Measurements from ENCODE around the gene OPCML. TPM values are rescaled to one million over a fixed set of nuclear protein-coding genes. Genes with fewer than 3 reads are reported as not detected.

The OPCML gene
- total and polyA plus RNA-seq, 2 of the 13 experiments (the other 11 are each of a cell fraction or from before 2014, with no cell fraction given), result not detected

DNA sequence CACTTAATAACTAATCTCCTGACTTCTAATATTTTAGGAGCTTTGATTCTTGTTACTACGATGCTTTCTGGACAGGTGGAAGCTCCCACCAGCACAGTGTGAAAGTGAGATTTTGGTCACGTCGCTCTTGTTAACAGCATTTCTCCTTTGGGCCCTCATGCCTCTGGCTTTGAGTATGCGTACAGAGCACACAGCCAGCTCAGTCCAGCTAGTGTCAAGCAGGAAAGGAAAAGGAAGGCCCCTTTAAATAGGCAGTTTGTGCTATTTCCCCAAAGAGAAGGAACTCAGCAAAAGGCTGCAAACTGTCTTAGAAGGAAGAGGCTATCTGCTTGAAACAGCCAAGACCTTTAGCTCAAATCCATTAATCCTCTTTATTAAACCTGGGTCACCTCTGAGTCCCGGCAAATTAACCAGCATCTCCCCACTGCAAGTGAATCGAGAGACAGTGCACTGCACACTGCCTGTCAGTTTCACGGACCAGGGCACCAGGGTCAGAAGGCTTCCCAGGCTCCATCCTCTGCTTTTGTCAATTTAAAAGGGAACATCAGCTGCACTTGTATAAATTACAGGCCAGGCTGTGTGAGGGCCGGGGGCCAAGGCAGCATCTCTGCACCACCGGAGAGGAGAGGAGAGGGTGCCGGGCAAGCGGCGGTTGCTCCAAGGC lies 34.7 kb downstream of the OPCML start:
- Histone ChIP-seq H3K27me3 (ENCODE audit: control insufficient read depth in 1 of 2, insufficient read depth in 2 of 2, low read length in 2 of 2) (no peaks in the 10 kb centered on the region), H3K9me3 (ENCODE audit: low read length) (no peaks in the 10 kb centered on the region), H3K27ac (ENCODE audit: extremely low read length, insufficient read depth, low read length) (no peak overlapping the region), H2AFZ (ENCODE audit: low read length) (no peak overlapping the region), H3K9ac (ENCODE audit: insufficient read depth, low read depth, low read length) (no peak overlapping the region), H3K4me1 (ENCODE audit: insufficient read depth, low read length) (no peaks in the 10 kb centered on the region), H3K79me2 (ENCODE audit: insufficient read depth, low read length) (no peaks in the 10 kb centered on the region), H3K36me3 (replicated peaks in 1 of 2; ENCODE audit: control insufficient read depth in 1 of 2, insufficient read depth in 2 of 2, low read length in 2 of 2) (no peaks in the 10 kb centered on the region), H3K4me2 (ENCODE audit: low read depth, low read length) (no peak overlapping the region), H4K20me1 (ENCODE audit: insufficient read depth, low read length) (no peaks in the 10 kb centered on the region), H3K4me3 (replicated peaks in 1 of 3; ENCODE audit: insufficient read depth in 1 of 3, low read depth in 2 of 3, low read length in 3 of 3) (no peak overlapping the region)
- no peak for FAIRE-seq
- 7% methylated on average over 4 of the region's 12 CpGs for WGBS (ENCODE audit: low lambda C conversion rate)
- no peak for ATAC-seq
- POLR2A ChIA-PET, result no interaction called here
- in situ Hi-C loops (cut with HindIII; ENCODE audit: extremely low pct_ligation_motif_present, low pct_unique_long_range_greater_than_20kb), result no loop called here
- intact Hi-C loops (cut with micrococcal nuclease; ENCODE audit: unreplicated experiment), result no loop called here
- CTCF ChIA-PET (ENCODE audit: low intra/inter-chr PET ratio, low total read pairs), result no interaction called here
- no peak for DNase-seq (ENCODE audit: low spot score)
- BruUV-seq (replicated peaks), result no TSS peak
- TF ChIP-seq NAIF1 (CRISPR knock-in tag; IDR thresholded peaks at IDR 0.05; ENCODE audit: borderline replicate concordance) (no peak), POGK (CRISPR knock-in tag; conservative IDR thresholded peaks at IDR 0.05) (no peak), KAT8 (CRISPR knock-in tag; IDR thresholded peaks at IDR 0.05) (no peak), IRX3 (CRISPR knock-in tag; IDR thresholded peaks at IDR 0.05; ENCODE audit: borderline replicate concordance, low read depth) (no peak)
- TF ChIP-seq, protein P1, sequence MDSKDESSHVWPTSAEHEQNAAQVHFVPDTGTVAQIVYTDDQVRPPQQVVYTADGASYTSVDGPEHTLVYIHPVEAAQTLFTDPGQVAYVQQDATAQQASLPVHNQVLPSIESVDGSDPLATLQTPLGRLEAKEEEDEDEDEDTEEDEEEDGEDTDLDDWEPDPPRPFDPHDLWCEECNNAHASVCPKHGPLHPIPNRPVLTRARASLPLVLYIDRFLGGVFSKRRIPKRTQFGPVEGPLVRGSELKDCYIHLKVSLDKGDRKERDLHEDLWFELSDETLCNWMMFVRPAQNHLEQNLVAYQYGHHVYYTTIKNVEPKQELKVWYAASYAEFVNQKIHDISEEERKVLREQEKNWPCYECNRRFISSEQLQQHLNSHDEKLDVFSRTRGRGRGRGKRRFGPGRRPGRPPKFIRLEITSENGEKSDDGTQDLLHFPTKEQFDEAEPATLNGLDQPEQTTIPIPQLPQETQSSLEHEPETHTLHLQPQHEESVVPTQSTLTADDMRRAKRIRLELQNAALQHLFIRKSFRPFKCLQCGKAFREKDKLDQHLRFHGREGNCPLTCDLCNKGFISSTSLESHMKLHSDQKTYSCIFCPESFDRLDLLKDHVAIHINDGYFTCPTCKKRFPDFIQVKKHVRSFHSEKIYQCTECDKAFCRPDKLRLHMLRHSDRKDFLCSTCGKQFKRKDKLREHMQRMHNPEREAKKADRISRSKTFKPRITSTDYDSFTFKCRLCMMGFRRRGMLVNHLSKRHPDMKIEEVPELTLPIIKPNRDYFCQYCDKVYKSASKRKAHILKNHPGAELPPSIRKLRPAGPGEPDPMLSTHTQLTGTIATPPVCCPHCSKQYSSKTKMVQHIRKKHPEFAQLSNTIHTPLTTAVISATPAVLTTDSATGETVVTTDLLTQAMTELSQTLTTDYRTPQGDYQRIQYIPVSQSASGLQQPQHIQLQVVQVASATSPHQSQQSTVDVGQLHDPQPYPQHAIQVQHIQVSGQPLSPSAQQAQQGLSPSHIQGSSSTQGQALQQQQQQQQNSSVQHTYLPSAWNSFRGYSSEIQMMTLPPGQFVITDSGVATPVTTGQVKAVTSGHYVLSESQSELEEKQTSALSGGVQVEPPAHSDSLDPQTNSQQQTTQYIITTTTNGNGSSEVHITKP (CRISPR knock-in tag; IDR thresholded peaks at IDR 0.05; ENCODE audit: low read depth), result no peak
- TF ChIP-seq, protein P2, sequence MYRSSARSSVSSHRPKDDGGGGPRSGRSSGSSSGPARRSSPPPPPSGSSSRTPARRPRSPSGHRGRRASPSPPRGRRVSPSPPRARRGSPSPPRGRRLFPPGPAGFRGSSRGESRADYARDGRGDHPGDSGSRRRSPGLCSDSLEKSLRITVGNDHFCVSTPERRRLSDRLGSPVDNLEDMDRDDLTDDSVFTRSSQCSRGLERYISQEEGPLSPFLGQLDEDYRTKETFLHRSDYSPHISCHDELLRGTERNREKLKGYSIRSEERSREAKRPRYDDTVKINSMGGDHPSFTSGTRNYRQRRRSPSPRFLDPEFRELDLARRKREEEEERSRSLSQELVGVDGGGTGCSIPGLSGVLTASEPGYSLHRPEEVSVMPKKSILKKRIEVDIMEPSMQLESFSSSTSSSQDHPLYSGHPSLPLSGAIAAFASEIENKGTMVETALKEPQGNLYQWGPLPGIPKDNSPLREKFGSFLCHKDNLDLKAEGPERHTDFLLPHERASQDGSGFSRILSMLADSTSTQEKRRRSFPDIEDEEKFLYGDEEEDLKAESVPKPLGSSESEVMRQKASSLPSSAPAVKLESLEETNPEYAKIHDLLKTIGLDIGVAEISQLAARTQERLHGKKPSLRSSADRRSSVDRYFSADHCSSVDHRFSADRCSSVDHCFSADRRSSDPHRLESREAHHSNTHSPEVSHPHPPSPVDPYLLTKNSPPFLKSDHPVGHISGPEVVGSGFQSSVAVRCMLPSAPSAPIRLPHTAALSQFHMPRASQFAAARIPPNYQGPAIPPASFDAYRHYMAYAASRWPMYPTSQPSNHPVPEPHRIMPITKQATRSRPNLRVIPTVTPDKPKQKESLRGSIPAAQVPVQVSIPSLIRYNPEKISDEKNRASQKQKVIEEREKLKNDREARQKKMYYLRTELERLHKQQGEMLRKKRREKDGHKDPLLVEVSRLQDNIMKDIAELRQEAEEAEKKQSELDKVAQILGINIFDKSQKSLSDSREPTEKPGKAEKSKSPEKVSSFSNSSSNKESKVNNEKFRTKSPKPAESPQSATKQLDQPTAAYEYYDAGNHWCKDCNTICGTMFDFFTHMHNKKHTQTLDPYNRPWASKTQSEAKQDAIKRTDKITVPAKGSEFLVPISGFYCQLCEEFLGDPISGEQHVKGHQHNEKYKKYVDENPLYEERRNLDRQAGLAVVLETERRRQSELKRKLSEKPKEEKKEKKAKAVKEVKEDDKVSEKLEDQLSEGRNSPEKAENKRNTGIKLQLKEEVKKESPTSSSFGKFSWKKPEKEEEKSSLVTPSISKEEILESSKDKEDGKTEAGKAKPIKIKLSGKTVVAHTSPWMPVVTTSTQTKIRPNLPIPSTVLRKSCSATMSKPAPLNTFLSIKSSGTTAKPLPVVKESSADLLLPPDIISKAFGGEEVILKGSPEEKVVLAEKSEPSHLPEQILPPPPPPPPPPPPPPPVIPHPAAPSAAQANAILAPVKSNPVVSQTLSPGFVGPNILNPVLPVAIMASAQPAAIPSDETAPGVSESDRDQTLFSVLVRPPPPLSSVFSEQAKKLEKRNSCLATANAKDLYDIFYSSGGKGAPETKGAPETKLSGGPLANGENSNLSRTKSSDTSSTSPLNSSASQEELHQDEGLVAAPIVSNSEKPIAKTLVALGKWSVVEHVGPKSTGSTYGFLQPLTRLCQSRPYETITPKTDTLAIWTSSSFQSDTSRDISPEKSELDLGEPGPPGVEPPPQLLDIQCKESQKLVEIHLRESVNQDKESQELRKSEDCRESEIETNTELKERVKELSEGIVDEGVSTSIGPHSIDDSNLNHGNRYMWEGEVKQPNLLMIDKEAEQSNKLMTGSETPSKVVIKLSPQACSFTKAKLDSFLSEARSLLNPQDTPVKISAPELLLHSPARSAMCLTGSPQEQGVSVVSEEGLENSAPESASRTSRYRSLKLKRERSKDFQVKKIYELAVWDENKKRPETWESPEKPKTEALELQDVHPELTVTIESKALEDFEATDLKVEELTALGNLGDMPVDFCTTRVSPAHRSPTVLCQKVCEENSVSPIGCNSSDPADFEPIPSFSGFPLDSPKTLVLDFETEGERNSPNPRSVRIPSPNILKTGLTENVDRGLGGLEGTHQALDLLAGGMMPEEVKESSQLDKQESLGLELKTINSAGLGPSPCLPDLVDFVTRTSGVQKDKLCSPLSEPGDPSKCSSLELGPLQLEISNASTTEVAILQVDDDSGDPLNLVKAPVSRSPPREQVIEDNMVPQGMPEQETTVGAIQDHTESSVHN (CRISPR knock-in tag; IDR thresholded peaks at IDR 0.05), result no peak

All from HepG2 (cell line).